Adrenal gland (tissue), 12 donors: ENCODE results near the gene EID2B. TPM values are rescaled to one million over a fixed set of nuclear protein-coding genes. Genes with fewer than 3 reads are reported as not detected.

Source experiments
- DNase-seq, 7 donors: peaks; one replicate each; pipeline ENCODE4 v3.0.0-alpha.2; 2019 to 2020
- H3K27ac ChIP-seq, 5 donors: fragments of 200-600 bp; sonication (generic) in 4 of 5; 1 replicate in 3 of 5; 2 replicates in 2 of 5; pipeline versions ENCODE4 v1.5.1 to v1.8.0; 2016 to 2020; ENCODE audit warnings: mild to moderate bottlenecking in 1 of 5
- H3K27me3 ChIP-seq: fragments of 200-600 bp; 2 replicates; pipeline ENCODE4 v1.8.0; 2021
- H3K36me3 ChIP-seq, 2 donors: fragments of 200-600 bp; replicated peaks in 1 of 2; 1 replicate in 1 of 2; 2 replicates in 1 of 2; pipeline versions ENCODE4 v1.5.1 to v1.8.0; 2018 to 2022
- H3K4me1 ChIP-seq, 2 donors: fragments of 200-600 bp; replicated peaks in 1 of 2; 1 replicate in 1 of 2; 2 replicates in 1 of 2; pipeline versions ENCODE4 v1.5.1 to v1.8.0; 2018 to 2021
- H3K4me3 ChIP-seq, 4 donors: fragments of 200-600 bp; sonication (generic) in 3 of 4; one replicate each; pipeline ENCODE4 v1.5.1; 2016 to 2018
- H3K9me3 ChIP-seq, 3 donors: fragments of 200-600 bp; sonication (generic) in 1 of 3; replicated peaks in 1 of 3; 1 replicate in 2 of 3; 2 replicates in 1 of 3; pipeline versions ENCODE4 v1.5.1 to v1.8.0; 2016 to 2021
- POLR2A ChIP-seq, 2 donors: fragments of 450-650 bp; IDR thresholded peaks; one replicate each; pipeline ENCODE4 v1.6.1; 2017; ENCODE audit warnings: antibody characterized with exemption in 2 of 2, mild to moderate bottlenecking in 2 of 2, moderate library complexity in 1 of 2
- WGBS, 4 donors: extraction: QIAGEN DNeasy Blood & Tissue Kit in 2 of 4; methylation state at CpG; one replicate each; pipeline versions ENCODE4 v1.1.5 to v1.1.7; 2013 to 2017; 5-methylcytosine and 5-hydroxymethylcytosine counted together
- intact Hi-C, 2 donors: fragments of 100-400 bp; cut with DNase I; formaldehyde crosslinking; loops; one replicate each; pipeline versions ENCODE4 v1.14.1 to v1.15.0; 2022 to 2023
- polyA plus RNA-seq, 3 donors: library from polyadenylated mRNA; stranded (reverse); fragments of 200-250 nt in 2 of 3; fragments of 350-450 nt in 1 of 3; fragmentation: Illumina TruSeq in 1 of 3; extraction: RNeasy Lipid Tissue Mini Kit (QIAGEN cat#74804) in 1 of 3; gene quantifications; one replicate each; pipeline ENCODE4 v1.2.3, GENCODE V29; 2013 to 2014
- total RNA-seq, 9 donors: library from RNA; depleted of rRNA in 4 of 9; stranded (reverse); fragments of >200 nt in 4 of 9; fragments of 120-200 nt in 1 of 9; fragmentation: NEBNext Ultra II Directional in 1 of 9; extraction: Animal tissue kit (Norgen Biotek cat#: 25700) in 1 of 9; gene quantifications; one replicate each; pipeline versions ENCODE4 v1.1.0 to v1.2.4, GENCODE V29; 2013 to 2023
- TF ChIP-seq, protein P1 (sequence below), 6 experiments: fragments of 450-650 bp in 4 of 6; fragments of 200-600 bp in 2 of 6; sonication (generic) in 1 of 6; IDR thresholded peaks; 1 replicate in 5 of 6; 2 replicates in 1 of 6; pipeline versions ENCODE4 v1.5.1 to v1.8.0; 2016 to 2021; ENCODE audit warnings: antibody characterized with exemption in 6 of 6, mild to moderate bottlenecking in 2 of 6, moderate library complexity in 1 of 6
- donor health status: healthy with polysubstance abuse.
- donor health status: Bipolar disorder and iron deficiency.
- donor health status: DM: yes; HTN: yes; CAD: no.
- donor health status: DM: no; HTN: no; CAD: no.
- donor health status: DM: no; HTN: no; CAD: no.
- donor health status: DM: yes; HTN: yes; CAD: no.

Gene EID2B
- total and polyA plus RNA-seq, 12 donors = 1.6 to 6.7 (median 3.8) TPM

DNA sequence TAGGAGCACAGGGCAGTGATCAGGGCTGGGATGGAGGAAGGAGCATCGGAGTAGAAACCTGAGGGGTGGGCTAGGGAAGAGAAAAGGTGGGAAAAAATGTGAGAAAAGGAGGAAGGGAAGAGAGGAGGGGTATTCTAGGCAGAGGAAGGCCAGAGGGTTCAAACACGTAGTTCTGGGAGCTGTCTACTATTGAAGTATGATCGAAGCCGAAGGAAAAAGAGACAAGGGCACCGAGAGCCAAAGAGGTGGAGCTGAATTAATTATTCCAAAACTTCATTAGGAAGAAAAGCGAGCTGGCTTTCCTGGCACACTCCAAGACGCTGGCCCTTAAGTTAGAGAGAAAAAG is 26.1 kb downstream of the EID2B start:
- Histone ChIP-seq H3K4me3 (no peak overlapping the region), H3K27ac (no peak overlapping the region), H3K36me3 (no peaks in the 10 kb centered on the region), H3K27me3 (peaks cover 55% of the 10 kb centered on the region), H3K4me1 (peaks cover 0 to 5% of the 10 kb centered on the region in 2 donors), H3K9me3 (no peaks in the 10 kb centered on the region)
- DNase-seq = no peak
- intact Hi-C loops = no loop called here
- 52 to 61% (median 57%) methylated on average over 7 of the region's 7 CpGs for WGBS, 4 donors
- TF ChIP-seq, protein P1, sequence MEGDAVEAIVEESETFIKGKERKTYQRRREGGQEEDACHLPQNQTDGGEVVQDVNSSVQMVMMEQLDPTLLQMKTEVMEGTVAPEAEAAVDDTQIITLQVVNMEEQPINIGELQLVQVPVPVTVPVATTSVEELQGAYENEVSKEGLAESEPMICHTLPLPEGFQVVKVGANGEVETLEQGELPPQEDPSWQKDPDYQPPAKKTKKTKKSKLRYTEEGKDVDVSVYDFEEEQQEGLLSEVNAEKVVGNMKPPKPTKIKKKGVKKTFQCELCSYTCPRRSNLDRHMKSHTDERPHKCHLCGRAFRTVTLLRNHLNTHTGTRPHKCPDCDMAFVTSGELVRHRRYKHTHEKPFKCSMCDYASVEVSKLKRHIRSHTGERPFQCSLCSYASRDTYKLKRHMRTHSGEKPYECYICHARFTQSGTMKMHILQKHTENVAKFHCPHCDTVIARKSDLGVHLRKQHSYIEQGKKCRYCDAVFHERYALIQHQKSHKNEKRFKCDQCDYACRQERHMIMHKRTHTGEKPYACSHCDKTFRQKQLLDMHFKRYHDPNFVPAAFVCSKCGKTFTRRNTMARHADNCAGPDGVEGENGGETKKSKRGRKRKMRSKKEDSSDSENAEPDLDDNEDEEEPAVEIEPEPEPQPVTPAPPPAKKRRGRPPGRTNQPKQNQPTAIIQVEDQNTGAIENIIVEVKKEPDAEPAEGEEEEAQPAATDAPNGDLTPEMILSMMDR (IDR thresholded peaks at IDR 0.05) = no peak
- no peak for TF ChIP-seq POLR2A (IDR thresholded peaks at IDR 0.05)

DNA sequence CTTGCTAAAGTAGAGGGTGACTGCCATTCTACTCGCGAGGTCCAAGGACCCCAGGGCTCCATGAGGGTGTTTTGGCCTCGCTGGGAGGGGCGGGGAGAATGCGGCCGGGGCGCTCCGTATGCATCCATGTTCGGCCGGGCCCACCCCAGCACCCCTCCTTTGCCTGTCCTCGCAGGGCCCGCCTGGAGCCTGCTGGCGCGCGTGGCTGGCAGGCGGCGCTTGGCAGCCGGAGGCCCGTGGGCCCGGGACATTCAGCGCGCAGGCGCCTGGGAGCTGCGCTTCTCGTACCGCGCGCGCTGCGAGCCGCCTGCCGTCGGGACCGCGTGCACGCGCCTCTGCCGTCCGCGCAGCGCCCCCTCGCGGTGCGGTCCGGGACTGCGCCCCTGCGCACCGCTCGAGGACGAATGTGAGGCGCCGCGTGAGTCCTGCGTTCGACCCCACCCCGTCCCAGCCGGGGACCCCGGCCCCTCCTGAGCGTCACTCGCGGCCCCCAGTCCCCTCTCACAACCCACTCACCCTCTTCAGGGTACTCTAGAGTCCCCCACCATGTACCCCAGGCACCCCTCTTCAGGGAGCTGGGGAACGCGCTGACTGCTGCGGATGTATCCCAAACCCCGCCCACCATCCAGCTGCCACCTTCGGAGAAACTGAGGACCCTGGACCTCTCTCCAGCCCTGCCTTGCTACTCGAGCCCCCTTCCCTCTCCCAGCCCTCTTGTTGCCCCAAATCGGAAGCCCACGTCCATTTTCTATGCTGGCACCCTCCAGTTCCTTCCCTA is 29.8 kb downstream of the EID2B start:
- Histone ChIP-seq H3K4me1 (peaks cover 0 to 12% of the 10 kb centered on the region in 2 donors), H3K36me3 (no peaks in the 10 kb centered on the region), H3K27ac (no peak overlapping the region), H3K9me3 (no peaks in the 10 kb centered on the region), H3K4me3 (no peak overlapping the region), H3K27me3 (peaks cover 63% of the 10 kb centered on the region)
- intact Hi-C loops = no loop called here
- 11 to 54% (median 27%) methylated on average over 9 to 69 of the region's 69 CpGs for WGBS, 4 donors
- no peak for TF ChIP-seq POLR2A (IDR thresholded peaks at IDR 0.05)
- TF ChIP-seq, protein P1 (IDR thresholded peaks at IDR 0.05) = peak in 4 of 6 experiments; percentile 34 to 86 (median 79)
- peak; percentile 41 to 69 (median 55) for DNase-seq

GRCh38 chr19:39501340-39501739 is 31.3 kb downstream of the EID2B start:
- H3K4me3 ChIP-seq = no peak overlapping the region
- 73 to 77% (median 75%) methylated on average over 4 to 5 of the region's 5 CpGs for WGBS, 4 donors
- TF ChIP-seq, protein P1 (IDR thresholded peaks at IDR 0.05) = no peak
- TF ChIP-seq POLR2A (IDR thresholded peaks at IDR 0.05) = no peak
- H3K27ac ChIP-seq = no peak overlapping the region
- no peak for DNase-seq
- intact Hi-C loops = no loop called here
- H3K36me3 ChIP-seq = no peaks in the 10 kb centered on the region
- H3K9me3 ChIP-seq = no peaks in the 10 kb centered on the region
- peaks cover 54% of the 10 kb centered on the region for H3K27me3 ChIP-seq
- peaks cover 0 to 16% of the 10 kb centered on the region in 2 donors for H3K4me1 ChIP-seq

DNA sequence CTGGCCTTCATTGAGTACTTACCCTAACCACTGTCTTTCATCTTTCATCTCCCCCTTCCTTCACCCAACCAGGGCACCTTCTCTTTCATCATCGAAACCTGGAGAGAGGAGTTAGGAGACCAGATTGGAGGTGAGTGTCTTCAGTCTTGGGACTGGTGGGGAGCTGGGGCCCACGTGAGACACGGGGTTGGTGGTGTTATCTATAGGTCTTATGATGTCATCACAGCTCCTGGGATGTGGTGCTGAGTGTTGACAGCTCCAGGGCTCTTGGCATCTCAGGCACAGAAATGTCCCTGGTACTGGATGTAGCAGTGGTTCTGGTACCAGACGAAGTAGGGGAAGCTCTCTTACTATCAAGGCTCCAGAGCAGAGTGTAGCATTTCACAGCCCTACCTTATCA is 32.1 kb downstream of the EID2B start:
- WGBS, 4 donors = 33 to 62% (median 38%) methylated on average over 4 of the region's 4 CpGs
- no peak overlapping the region for H3K27ac ChIP-seq
- H3K9me3 ChIP-seq = no peaks in the 10 kb centered on the region
- H3K27me3 ChIP-seq = peaks cover 47% of the 10 kb centered on the region
- TF ChIP-seq, protein P1 (IDR thresholded peaks at IDR 0.05) = no peak
- no peak for TF ChIP-seq POLR2A (IDR thresholded peaks at IDR 0.05)
- peaks cover 0 to 16% of the 10 kb centered on the region in 2 donors for H3K4me1 ChIP-seq
- no peaks in the 10 kb centered on the region for H3K36me3 ChIP-seq
- DNase-seq = no peak
- intact Hi-C loops = no loop called here
- no peak overlapping the region for H3K4me3 ChIP-seq
